AG08395 (cell line): ENCODE measurements around the gene ARHGEF7.

Experiments used
- DNase-seq: peaks from one replicate; pipeline ENCODE4 v3.0.0; 2012; ENCODE audit warnings: mixed read lengths, low spot score

Gene ARHGEF7

DNA sequence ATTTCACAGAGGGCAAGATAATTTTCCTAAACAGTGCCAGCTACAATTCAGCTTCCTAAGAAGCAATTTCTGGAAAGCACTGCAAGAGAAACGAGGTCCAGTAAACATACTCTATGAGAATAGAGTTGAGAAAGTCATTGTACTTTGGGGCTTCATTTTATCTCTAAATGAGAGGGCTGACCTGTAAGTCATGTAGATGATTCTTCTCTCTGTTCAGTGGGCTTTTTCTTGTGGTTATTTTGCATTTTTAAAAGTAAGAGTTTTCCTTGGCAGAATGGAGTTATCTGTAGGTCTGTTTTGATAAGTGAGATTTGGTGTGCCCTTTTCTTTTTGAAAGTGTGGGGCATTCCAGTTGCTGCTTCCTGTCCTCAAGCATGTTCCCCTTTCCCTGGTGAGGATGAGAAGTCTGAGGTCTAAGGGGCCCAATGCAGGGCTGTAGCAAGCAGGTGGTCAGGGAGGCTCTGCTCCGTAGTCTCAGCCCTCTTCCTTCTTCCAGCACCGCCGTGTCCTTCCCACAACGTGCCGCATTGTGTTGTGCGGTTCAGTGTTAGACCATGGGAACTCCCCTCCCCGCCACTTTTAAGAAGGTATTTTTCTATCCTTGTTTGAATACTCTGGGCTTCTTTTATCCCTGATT, 86.3 kb downstream of the ARHGEF7 start:
- no peak for DNase-seq

DNA sequence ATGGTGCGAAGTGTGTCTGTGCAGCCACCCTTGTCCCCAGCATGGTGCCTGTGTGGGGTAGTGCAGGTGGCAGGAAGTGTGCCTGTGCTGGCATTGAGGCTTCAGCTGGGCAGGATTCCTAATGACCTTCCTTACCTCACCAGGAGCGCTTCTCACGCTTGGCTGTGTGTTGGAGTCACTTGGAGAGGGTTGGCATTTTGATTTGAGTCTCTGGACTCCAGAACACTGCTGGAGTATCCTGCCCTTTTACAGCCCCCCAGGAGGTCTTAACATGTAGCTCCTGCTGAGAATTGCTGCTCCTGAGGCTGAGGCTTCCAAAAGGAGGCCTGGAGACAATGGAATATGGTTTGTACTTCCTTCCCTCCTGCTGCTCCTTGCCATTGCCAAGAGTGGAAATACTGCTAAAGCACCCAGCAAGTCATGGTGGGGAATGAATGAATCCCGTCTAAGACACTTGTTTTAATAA, 87.1 kb downstream of the ARHGEF7 start:
- no peak for DNase-seq

- peak; percentile 60 for DNase-seq
Measured at GRCh38 chr13:111202745-111203144, 87.6 kb downstream of the ARHGEF7 start.

GRCh38 chr13:111203736-111204389, 88.8 kb downstream of the ARHGEF7 start:
- DNase-seq: no peak

DNA sequence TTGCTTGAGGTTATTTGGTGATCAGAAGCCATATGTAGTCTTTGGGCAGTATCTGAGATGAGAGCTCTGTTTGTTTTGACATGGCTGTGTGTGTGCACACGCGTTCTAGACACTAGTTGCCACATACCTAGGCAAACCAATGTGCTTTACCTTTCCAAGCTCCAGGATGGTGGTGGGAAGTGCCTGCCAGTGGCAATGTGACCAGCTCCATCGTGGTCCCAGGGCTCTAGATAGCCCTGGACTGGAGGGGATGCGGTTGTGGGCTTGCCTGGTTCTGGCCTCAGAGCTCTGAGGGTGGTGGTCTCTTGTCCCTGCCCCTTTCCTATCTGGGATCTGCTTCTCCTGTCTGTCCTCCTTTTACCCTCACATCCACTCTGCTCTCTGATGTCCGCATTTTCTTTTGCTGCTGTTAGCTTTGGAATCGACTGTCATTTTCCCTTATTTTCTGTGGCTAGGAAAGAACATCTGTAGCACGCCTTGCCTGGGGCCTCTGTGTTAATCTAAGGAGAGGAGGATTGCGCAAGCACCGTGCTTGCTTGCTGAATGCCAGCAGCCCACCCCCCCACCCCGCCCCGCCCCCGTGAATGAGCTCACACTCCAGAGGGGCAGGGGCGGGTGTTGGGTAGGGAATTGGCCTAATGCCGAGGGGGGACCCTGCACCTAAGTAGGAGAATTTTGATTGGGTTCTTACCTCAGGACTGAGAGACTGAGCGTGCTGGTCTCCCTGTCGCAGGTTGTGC, 89.5 kb downstream of the ARHGEF7 start:
- peak; percentile 73 for DNase-seq

DNA sequence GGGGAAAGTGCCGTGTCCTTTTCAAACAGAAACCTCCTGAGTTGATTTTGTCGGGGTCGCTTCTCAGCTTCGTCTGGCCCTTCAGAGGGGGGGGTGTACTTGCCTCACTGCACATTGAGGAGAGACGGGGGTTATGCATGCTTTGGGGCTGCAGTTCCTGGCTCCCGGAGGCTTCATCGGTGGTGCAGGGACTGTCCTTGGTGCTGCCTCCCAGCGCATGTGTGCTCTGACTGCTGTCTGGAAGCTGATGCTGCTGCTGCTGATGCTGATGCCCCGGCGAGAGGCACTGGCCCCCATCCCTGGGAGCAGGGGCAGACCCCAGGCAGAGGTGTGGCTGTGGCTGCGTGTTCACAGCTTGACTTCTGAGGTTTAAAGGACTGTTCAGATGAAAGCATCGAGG, 91.0 kb downstream of the ARHGEF7 start:
- DNase-seq: no peak

DNA sequence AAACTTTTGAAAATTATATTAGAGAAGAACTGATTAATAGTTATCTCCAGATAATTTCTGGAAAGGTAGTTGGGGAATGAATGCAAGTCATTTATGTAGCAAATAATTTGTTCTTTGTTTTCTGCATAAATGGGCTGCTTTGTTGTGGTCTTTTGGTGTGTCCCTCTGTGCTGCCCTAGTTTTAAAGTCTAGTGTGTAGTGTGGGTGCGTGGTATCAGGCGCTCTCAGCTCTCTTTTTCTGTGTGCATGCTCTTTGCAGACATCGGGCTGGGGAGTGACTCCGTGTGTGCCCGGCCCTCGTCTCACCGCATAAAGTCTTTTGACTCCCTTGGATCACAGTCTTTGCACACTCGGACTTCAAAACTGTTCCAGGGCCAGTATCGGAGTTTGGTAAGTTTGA, 94.5 kb downstream of the ARHGEF7 start:
- no peak for DNase-seq

- no peak for DNase-seq
Measured at GRCh38 chr13:111210091-111210490, 95.0 kb downstream of the ARHGEF7 start.

GRCh38 chr13:111210544-111211469, 95.7 kb downstream of the ARHGEF7 start:
- peak; percentile 91 for DNase-seq

- DNase-seq: no peak
Measured at GRCh38 chr13:111211789-111212516, 96.8 kb downstream of the ARHGEF7 start.

GRCh38 chr13:111212517-111212873, 97.4 kb downstream of the ARHGEF7 start:
- DNase-seq: no peak

DNA sequence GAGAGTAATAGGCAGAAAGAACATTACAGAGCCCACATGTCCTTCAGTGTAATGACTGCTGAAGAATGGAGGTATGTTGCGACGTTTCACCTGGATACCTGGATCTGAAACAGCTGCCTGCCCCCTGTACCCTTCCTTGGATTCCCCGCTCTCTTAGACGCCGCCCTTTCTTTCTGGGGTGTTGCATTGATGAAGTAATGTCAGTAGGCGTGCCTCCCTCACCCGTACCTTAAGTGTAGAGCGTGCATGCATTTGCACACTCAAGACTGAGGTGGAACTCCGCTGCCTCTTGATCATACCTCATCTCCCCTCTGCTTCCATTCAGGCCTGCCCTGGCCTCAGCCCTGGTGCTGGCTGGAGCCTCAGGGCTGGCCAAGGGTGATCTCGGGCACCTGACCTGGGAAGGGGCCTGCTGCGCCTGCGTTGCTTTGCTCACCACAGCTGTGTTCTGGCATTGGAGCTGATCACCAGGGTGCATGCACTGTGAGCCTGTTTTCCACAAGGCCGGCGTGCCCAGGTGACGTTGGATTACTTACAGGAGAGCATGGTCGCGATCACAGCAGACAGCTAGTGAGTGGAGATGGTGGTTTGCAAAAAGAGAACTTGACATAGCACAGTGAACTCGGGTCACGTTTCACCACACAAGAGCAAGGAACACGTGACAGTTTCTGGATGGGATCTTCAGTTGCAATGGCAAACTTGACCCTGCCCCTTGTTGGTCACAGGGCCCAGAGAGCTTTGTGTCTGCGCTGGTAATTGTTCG, 99.0 kb downstream of the ARHGEF7 start:
- no peak for DNase-seq

DNA sequence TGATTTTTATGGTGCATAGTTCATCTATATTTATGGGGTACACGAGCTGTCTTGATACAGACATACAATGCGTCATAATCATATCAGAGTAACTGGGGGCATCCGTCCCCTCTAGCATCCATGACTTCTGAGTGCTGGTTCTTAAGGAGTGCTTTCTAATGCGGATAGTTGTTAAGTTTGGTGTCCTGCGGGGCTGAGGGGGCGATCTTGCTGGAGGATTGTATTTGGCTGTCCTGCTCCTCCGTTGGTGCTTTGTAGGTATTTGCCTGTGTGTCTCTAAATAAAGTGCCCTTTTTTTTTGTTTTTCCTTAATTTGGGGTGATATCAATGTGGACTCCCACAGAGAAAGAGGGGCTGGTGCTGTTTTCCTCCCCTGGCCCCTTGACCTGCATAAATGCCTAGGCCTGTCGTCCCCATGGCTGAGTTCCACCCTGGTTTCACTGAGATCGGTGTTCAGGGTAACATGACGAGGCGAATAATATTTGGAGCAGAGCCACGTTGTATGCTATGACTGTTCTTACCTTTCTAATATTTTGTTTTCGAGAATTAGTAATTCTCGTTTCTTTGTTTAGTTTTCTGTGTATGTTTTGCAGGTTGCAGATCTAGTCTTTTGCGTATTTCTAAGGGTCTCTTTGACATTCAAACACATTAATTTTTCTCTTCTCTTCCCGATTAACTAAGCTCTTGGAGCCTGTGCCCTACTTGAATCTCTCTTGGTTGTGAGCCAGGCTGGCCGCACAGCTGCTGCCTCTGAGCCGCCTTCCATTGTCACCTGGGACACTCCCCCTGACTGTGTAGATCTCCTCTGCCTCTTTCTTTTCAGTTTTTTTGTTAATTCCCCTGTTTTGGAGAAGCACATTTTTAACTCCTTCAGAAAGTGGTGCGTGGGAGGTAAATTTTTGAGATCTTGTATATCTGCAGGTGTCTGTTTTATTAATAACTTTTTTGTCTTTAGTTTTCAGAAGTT, 100.3 kb downstream of the ARHGEF7 start:
- DNase-seq: no peak

- DNase-seq: no peak
Measured at GRCh38 chr13:111216166-111216960, 101.3 kb downstream of the ARHGEF7 start.

GRCh38 chr13:111217641-111218040, 102.5 kb downstream of the ARHGEF7 start:
- DNase-seq: no peak

GRCh38 chr13:111219280-111219679, 104.2 kb downstream of the ARHGEF7 start:
- DNase-seq: peak; percentile 73

- DNase-seq: no peak
Measured at GRCh38 chr13:111219950-111220349, 104.8 kb downstream of the ARHGEF7 start.

- DNase-seq: no peak
Measured at GRCh38 chr13:111225166-111225565, 110.1 kb downstream of the ARHGEF7 start.
